ENCODE results near the gene ZBTB5.

DNA sequence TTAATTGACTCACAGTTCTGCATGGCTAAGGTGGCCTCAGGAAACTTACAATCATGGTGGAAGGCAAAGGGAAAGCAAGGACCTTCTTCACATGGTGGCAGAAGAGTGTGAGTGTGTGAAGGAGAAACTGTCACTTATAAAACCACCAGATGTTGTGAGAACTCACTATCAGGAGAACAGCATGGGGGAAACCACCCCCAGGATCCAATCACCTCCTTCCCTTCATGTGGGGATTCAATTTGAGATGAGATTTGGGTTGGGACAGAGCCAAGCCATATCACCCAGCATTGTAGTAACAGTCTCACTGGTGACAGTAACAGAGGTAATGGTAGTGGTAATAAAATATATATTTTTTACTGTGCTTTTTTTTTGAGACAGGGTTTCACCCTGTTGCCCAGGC is 18.1 kb downstream of the ZBTB5 start:
- no peak for TF ChIP-seq RAD21 (IDR thresholded peaks at IDR 0.05)
- no peak for TF ChIP-seq JUND (IDR thresholded peaks at IDR 0.05)
- TF ChIP-seq, protein P1, sequence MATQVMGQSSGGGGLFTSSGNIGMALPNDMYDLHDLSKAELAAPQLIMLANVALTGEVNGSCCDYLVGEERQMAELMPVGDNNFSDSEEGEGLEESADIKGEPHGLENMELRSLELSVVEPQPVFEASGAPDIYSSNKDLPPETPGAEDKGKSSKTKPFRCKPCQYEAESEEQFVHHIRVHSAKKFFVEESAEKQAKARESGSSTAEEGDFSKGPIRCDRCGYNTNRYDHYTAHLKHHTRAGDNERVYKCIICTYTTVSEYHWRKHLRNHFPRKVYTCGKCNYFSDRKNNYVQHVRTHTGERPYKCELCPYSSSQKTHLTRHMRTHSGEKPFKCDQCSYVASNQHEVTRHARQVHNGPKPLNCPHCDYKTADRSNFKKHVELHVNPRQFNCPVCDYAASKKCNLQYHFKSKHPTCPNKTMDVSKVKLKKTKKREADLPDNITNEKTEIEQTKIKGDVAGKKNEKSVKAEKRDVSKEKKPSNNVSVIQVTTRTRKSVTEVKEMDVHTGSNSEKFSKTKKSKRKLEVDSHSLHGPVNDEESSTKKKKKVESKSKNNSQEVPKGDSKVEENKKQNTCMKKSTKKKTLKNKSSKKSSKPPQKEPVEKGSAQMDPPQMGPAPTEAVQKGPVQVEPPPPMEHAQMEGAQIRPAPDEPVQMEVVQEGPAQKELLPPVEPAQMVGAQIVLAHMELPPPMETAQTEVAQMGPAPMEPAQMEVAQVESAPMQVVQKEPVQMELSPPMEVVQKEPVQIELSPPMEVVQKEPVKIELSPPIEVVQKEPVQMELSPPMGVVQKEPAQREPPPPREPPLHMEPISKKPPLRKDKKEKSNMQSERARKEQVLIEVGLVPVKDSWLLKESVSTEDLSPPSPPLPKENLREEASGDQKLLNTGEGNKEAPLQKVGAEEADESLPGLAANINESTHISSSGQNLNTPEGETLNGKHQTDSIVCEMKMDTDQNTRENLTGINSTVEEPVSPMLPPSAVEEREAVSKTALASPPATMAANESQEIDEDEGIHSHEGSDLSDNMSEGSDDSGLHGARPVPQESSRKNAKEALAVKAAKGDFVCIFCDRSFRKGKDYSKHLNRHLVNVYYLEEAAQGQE (IDR thresholded peaks at IDR 0.05): no peak
- TF ChIP-seq, protein P2, sequence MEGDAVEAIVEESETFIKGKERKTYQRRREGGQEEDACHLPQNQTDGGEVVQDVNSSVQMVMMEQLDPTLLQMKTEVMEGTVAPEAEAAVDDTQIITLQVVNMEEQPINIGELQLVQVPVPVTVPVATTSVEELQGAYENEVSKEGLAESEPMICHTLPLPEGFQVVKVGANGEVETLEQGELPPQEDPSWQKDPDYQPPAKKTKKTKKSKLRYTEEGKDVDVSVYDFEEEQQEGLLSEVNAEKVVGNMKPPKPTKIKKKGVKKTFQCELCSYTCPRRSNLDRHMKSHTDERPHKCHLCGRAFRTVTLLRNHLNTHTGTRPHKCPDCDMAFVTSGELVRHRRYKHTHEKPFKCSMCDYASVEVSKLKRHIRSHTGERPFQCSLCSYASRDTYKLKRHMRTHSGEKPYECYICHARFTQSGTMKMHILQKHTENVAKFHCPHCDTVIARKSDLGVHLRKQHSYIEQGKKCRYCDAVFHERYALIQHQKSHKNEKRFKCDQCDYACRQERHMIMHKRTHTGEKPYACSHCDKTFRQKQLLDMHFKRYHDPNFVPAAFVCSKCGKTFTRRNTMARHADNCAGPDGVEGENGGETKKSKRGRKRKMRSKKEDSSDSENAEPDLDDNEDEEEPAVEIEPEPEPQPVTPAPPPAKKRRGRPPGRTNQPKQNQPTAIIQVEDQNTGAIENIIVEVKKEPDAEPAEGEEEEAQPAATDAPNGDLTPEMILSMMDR (IDR thresholded peaks at IDR 0.05; ENCODE audit: low read depth, low read length, missing input control): no peak
- TF ChIP-seq SP1 (IDR thresholded peaks at IDR 0.05): no peak
- TF ChIP-seq FOXA1 (IDR thresholded peaks at IDR 0.05): no peak
- TF ChIP-seq, protein P3, sequence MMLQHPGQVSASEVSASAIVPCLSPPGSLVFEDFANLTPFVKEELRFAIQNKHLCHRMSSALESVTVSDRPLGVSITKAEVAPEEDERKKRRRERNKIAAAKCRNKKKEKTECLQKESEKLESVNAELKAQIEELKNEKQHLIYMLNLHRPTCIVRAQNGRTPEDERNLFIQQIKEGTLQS (IDR thresholded peaks at IDR 0.05): no peak
- TF ChIP-seq, protein P4, sequence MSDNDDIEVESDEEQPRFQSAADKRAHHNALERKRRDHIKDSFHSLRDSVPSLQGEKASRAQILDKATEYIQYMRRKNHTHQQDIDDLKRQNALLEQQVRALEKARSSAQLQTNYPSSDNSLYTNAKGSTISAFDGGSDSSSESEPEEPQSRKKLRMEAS (IDR thresholded peaks at IDR 0.05): no peak
- TF ChIP-seq, protein P5, sequence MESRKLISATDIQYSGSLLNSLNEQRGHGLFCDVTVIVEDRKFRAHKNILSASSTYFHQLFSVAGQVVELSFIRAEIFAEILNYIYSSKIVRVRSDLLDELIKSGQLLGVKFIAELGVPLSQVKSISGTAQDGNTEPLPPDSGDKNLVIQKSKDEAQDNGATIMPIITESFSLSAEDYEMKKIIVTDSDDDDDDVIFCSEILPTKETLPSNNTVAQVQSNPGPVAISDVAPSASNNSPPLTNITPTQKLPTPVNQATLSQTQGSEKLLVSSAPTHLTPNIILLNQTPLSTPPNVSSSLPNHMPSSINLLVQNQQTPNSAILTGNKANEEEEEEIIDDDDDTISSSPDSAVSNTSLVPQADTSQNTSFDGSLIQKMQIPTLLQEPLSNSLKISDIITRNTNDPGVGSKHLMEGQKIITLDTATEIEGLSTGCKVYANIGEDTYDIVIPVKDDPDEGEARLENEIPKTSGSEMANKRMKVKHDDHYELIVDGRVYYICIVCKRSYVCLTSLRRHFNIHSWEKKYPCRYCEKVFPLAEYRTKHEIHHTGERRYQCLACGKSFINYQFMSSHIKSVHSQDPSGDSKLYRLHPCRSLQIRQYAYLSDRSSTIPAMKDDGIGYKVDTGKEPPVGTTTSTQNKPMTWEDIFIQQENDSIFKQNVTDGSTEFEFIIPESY (IDR thresholded peaks at IDR 0.05): no peak
- no peak for TF ChIP-seq EGR1 (IDR thresholded peaks at IDR 0.05; ENCODE audit: low read depth in 2 of 2)

Data from liver (tissue), 3 donors.